ENCODE results near the gene DLK1. TPM values are rescaled to one million over a fixed set of nuclear protein-coding genes. Genes with fewer than 3 reads are reported as not detected.

Gene DLK1
- total RNA-seq, 6 experiments from 2014 or later, result 1.7 to 13.4 (median 3.8) TPM; not detected in 3

DNA sequence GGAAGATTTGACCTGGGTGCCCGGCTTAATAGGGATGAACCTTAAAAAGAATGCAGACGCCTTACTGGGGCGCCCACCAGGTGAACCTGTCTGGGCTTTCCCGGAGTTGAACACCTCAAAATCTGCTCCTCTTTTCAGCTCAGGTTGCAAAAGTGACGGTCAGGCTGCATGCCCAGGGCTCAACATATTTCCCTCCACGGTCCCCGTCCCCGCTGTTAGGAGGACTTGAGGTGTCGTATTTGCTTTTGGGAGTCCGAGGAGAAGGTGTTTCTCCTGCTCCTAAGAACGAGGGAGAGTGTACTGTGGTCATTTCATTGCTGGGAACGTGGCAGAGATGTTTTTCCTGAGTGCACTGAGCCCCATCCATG is 1.2 kb downstream of the DLK1 start:
- Histone ChIP-seq H3K4me3 (no peak overlapping the region), H3K4me1 (no peaks in the 10 kb centered on the region), H3K9me3 (no peaks in the 10 kb centered on the region), H3K27ac (no peak overlapping the region), H3K36me3 (no peaks in the 10 kb centered on the region), H3K27me3 (no peaks in the 10 kb centered on the region)
- intact Hi-C loops (cut with DNase I), result no loop called here
- no peak for DNase-seq
- WGBS (ENCODE audit: insufficient coverage, low coverage, low lambda C conversion rate, missing lambda C conversion rate), result 27% methylated on average over 12 of the region's 12 CpGs
- ATAC-seq, result no peak
- TF ChIP-seq, protein P1, sequence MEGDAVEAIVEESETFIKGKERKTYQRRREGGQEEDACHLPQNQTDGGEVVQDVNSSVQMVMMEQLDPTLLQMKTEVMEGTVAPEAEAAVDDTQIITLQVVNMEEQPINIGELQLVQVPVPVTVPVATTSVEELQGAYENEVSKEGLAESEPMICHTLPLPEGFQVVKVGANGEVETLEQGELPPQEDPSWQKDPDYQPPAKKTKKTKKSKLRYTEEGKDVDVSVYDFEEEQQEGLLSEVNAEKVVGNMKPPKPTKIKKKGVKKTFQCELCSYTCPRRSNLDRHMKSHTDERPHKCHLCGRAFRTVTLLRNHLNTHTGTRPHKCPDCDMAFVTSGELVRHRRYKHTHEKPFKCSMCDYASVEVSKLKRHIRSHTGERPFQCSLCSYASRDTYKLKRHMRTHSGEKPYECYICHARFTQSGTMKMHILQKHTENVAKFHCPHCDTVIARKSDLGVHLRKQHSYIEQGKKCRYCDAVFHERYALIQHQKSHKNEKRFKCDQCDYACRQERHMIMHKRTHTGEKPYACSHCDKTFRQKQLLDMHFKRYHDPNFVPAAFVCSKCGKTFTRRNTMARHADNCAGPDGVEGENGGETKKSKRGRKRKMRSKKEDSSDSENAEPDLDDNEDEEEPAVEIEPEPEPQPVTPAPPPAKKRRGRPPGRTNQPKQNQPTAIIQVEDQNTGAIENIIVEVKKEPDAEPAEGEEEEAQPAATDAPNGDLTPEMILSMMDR (IDR thresholded peaks at IDR 0.05), result no peak
- TF ChIP-seq POLR2A (IDR thresholded peaks at IDR 0.05), result no peak

DNA sequence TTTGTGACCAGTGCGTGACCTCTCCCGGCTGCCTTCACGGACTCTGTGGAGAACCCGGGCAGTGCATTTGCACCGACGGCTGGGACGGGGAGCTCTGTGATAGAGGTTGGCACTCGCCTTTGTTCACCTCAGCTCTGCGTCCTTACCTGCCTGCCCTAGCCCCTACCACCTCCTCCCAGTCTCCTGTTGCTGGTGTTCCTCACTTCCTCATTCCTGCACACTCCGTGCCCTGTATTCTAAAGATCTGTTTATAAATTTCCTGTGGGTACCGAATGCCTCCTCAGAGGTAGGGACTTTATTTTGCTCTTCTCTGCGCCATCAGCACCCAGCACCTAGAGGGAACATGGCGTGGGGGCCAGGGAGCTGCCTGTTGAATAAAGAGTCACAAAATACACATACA is 2.3 kb downstream of the DLK1 start:
- DNase-seq (no peak), ATAC-seq (no peak)
- H3K27ac ChIP-seq, result no peak overlapping the region
- no peak overlapping the region for H3K4me3 ChIP-seq
- intact Hi-C loops (cut with DNase I), result no loop called here
- H3K4me1 ChIP-seq, result no peaks in the 10 kb centered on the region
- no peaks in the 10 kb centered on the region for H3K27me3 ChIP-seq
- no peaks in the 10 kb centered on the region for H3K36me3 ChIP-seq
- no peak for TF ChIP-seq POLR2A (IDR thresholded peaks at IDR 0.05)
- TF ChIP-seq, protein P1 (IDR thresholded peaks at IDR 0.05), result no peak
- WGBS (ENCODE audit: insufficient coverage, low coverage, low lambda C conversion rate, missing lambda C conversion rate), result 59% methylated on average over 5 of the region's 13 CpGs
- H3K9me3 ChIP-seq, result no peaks in the 10 kb centered on the region

DNA sequence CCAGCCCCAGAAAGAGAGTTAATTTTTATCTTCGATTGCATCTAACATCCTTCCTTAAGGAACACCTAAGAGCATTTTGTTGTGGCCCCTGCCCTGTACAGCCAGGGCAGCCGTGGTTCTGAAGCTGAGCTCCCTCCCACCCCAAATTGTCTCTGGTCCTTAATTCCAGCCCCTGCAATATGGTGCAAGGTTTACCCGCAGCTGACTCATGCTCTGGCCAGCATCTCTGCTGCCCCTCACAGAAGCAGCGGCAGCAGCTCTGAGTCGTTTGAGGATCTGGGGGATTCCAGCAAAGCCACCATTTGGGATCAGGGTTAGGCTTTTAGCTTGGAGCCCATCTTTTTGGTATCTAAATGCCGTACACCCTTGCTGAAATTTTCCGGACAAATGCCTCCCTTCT is 3.3 kb downstream of the DLK1 start:
- intact Hi-C loops (cut with DNase I), result no loop called here
- Histone ChIP-seq H3K4me3 (no peak overlapping the region), H3K9me3 (no peaks in the 10 kb centered on the region), H3K27me3 (no peaks in the 10 kb centered on the region), H3K36me3 (no peaks in the 10 kb centered on the region), H3K4me1 (no peaks in the 10 kb centered on the region), H3K27ac (no peak overlapping the region)
- WGBS (ENCODE audit: insufficient coverage, low coverage, low lambda C conversion rate, missing lambda C conversion rate), result 53% methylated on average over 2 of the region's 7 CpGs
- DNase-seq (peak in 1 of 3 donors; percentile 6), ATAC-seq (no peak)
- TF ChIP-seq, protein P1 (IDR thresholded peaks at IDR 0.05), result no peak
- no peak for TF ChIP-seq POLR2A (IDR thresholded peaks at IDR 0.05)

DNA sequence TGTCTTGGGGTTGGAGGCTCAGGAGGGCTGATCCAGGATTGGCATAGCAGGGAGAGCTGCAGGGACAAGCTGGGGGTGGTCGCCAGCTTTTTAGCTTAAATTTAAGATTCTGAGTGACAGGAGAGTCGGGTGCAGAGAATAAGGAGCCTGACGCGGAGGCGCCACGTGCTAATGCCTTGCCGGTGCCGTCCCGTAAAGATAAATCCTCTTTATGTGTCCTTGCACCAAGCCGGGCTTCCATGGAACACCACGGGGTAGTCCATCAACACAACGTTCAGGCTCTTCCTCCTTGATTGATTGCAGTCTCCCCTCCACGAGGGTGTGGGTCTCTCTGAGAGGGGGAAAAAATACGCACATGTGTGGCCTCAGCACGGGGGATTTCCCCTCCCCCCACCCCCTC is 3.9 kb downstream of the DLK1 start:
- Histone ChIP-seq H3K36me3 (no peaks in the 10 kb centered on the region), H3K27me3 (no peaks in the 10 kb centered on the region), H3K4me1 (no peaks in the 10 kb centered on the region), H3K9me3 (no peaks in the 10 kb centered on the region), H3K27ac (no peak overlapping the region), H3K4me3 (no peak overlapping the region)
- no peak for TF ChIP-seq POLR2A (IDR thresholded peaks at IDR 0.05)
- TF ChIP-seq, protein P1 (IDR thresholded peaks at IDR 0.05), result no peak
- ATAC-seq (no peak), DNase-seq (peak in 1 of 3 donors; percentile 32)
- intact Hi-C loops (cut with DNase I), result no loop called here
- 46% methylated on average over 13 of the region's 15 CpGs for WGBS (ENCODE audit: insufficient coverage, low coverage, low lambda C conversion rate, missing lambda C conversion rate)
